ENCODE measurements around the gene MYL3.
A peak's percentile ranks its signal among the peaks of the same experiment; 100 is the strongest.
"Not testable (repeated sequence)": the region's sequence is repeated elsewhere in the genome, so short reads cannot be mapped to it uniquely, and the experiment has no call there.

Gene MYL3

DNA sequence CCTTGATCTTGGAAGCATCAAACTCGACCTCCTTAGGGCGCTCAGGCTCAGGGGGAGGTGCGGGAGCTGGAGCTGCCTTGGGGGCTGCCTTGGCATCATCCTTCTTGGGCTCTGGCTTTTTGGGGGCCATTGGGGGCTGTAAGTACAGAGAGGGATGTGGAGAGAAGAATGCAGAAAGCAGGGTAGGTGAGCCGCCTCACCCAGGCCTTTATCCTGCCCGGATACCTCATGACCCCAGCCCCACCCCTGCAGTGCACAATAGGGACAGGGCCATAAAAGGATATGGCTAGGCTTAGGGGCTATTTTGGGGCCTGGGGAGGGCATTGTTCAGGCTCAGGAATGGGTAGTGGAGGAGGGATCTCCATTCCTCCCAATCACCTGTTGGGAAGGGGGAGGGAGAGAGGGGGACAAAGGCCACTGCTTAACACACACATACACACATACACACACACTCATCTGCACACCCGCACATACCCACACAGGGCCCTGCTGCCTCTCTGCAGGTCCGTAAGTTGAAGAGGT lies at the start of gene MYL3:
Gene MYL3, minus strand, starts transcription at position 184 of the 522 bp plus-strand sequence. Its CDS starts 54 bp downstream, at position 130.
- no peak for DNase-seq (ENCODE audit: low read depth in 3 of 3)

DNA sequence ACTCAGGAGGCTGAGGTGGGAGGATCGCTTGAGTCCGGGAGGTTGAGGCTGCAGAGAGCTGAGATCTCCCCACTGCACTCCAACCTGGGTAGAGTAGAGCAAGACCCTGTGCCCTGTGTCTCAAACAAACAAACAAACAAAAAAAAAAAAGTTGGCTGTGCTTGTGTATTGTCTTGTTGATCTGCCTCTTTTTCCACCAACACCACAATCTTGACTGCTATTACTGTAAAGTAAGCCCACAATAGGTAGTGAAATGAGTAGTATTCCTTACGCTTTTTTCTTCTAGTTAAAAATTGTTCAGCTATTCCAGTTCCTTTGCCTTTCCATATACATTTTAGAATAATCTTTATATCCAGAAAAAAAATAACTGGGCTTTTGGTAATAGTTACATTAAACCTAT lies 49.7 kb upstream of the MYL3 start:
- no peak for DNase-seq (ENCODE audit: low read depth in 3 of 3)

- not testable (repeated sequence) for DNase-seq (ENCODE audit: low read depth in 3 of 3)
These were observed 47.7 kb upstream of the MYL3 start for GRCh38 chr3:46910914-46911313.

DNA sequence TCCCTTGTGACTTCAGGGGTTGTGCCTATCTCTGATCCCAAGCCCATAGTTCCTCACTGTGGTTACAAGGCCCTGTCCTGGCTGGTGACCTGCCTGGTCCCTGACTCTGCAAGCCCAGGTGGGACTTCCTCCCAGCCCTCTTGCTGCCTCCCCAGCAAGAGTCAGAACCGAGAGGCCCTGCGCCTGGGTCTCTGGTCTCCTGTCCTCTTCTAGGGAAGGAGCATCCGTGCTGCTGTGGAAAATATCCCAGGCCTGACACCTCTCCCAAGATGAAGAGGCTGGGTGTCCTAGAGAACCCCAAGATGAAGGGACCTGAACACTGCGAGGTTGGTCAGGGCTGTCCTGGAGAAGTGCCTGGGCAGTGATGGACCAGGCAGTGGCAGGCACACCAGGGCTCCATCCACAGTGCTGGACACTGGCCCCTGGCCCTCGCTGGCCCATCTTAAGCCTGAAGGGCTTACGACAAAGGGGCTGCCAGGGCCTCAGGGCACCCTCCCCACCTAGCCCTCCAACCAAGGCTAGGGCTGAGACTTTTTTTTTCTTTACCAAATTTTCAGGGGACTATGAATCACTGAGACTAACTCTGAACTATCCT lies 47.0 kb upstream of the MYL3 start:
- DNase-seq (ENCODE audit: low read depth in 3 of 3), result no peak

GRCh38 chr3:46909535-46910161 lies 46.4 kb upstream of the MYL3 start:
- peak; percentile 55 to 63 (median 59) for DNase-seq (ENCODE audit: low read depth in 3 of 3)

GRCh38 chr3:46908986-46909534 lies 45.8 kb upstream of the MYL3 start:
- DNase-seq (ENCODE audit: low read depth in 3 of 3), result no peak

GRCh38 chr3:46908294-46908985 lies 45.2 kb upstream of the MYL3 start:
- DNase-seq (ENCODE audit: low read depth in 3 of 3), result no peak

GRCh38 chr3:46907960-46908293 lies 44.7 kb upstream of the MYL3 start:
- no peak for DNase-seq (ENCODE audit: low read depth in 3 of 3)

DNA sequence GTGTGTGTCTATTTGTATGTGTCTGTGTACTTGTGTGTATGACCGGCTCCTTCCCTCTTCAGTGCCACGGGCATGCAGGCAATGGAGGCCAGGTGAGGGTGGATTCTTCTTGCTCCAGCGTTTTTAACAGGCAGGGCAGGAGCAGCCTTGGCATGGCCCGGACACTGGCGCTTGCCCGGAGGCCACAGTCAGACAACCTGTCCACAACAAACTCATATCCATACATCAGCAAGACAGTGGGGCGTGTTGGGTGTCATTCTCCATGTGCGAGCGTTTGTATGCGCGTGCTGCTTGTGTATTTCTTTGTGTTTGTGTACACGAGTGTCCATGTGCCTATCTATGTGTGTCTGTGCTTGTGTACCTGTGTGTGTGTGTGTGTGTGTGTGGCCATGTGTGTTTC lies 44.0 kb upstream of the MYL3 start:
- no peak for DNase-seq (ENCODE audit: low read depth in 3 of 3)

- no peak for DNase-seq (ENCODE audit: low read depth in 3 of 3)
These were observed 43.3 kb upstream of the MYL3 start for GRCh38 chr3:46906471-46907058.

DNA sequence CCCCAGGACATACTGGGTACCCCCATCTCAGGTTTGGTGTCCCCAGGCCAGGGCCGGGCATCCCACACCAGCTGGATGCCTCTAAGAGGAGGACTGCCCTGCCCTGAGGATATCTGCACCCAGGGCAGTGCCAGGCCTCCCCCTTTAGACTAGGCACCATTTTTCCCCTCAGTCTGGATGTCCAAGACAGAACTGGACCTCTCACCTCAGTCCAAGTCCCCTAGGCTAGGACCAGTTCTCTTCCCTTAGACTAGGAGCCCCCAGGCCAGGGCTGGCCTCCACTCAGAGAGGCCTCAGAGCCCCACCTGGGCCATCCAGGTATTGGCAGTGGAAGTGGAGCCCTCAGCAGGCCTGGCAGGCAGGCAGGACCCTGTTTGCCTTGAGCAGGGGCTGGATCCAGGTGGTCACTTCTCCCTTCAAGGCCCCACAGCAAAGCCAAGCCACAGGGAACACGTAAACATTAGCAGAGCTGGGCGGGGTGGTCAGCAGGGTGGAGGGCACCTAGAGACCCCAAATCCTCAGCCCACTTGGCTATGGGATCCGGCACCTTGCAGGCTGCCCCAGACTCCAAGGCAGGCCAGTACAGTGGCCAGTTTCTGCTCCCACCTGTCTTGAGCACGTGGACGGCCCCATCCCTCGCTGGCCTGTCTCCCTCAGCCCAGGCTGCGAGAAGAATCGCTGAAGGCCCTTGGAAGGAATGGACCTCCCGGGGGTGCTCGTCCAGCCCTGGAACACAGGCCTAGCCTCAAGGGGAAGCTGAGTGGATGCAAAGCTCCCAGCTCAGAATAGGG lies 42.6 kb upstream of the MYL3 start:
- DNase-seq (ENCODE audit: low read depth in 3 of 3), result no peak

DNA sequence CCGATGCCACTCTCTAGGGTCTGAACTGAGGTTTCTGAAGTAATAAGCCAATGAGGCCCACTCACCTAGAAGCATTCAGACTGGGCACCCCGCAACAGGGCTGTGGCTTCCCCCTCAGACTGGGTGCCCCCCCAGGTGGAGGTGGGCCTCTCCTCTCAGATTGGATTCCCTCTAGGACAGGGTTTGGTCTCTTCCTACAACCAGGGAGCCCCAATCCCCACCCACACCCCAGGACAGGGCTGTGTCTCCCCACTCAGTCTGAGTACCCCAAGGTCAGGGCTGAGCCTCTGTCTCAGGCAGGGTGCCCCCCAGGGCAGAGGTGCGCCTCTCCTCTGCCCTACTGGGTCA lies 41.9 kb upstream of the MYL3 start:
- DNase-seq (ENCODE audit: low read depth in 3 of 3), result no peak

- no peak for DNase-seq (ENCODE audit: low read depth in 3 of 3)
These were observed 41.3 kb upstream of the MYL3 start for GRCh38 chr3:46904303-46905212.

DNA sequence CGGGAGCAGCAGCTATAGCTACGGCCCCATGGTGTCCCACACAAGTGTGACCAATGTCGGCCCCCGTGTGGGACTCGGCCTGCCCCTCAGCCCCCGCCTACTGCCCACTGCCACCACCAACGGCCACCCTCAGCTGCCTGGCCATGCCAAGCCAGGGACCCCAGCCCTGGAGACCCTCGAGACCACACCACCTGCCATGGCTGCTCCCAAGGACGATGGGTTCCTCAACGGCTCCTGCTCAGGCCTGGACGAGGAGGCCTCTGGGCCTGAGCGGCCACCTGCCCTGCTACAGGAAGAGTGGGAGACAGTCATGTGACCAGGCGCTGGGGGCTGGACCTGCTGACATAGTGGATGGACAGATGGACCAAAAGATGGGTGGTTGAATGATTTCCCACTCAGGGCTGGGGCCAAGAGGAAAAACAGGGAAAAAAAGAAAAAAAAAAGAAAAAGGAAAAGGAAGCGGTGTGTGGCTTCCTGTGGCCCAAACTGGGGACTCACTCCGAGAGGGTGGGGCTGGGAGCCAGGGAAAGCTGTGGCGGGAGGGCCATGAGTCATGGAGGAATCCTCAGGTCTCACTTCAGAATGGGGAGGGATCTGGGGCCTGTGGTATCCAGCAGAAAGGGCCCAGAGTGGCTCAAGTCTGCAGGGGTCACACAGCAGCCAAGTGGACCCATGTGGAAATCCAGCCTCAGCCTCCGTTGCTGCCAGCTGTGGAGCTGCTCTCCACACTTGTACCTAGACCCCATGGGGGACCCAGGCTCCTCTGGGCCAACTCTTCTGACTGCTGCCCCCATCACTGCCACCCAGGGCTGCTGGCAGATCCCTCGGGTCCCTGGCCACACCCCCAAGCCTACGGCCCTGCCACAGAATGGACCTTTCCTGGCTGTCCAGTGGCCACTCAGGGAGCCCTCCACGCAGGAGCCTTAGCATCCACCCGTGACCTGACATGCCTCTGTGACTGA lies 40.4 kb upstream of the MYL3 start:
- no peak for DNase-seq (ENCODE audit: low read depth in 3 of 3)

DNA sequence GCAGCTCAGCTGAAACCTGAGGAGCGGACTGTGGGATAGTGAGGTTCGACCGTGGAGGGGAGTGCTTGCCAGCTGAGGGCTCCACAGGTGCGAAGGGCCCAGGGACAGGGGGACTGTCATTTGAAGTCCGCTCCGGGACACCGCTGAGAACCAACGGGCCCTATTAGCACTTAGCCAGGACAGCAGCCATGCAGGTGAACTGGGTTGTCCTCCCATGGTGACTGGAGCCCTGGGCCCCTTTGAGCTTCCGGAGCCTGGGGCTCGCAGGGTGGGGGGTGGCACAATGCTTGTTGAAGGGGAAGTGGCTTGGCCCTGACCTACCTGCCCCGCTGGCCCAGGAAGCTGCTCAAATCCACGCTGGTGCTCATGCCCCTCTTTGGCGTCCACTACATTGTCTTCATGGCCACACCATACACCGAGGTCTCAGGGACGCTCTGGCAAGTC lies 39.0 kb upstream of the MYL3 start:
- DNase-seq (ENCODE audit: low read depth in 3 of 3), result no peak

- DNase-seq (ENCODE audit: low read depth in 3 of 3), result no peak
These were observed 38.4 kb upstream of the MYL3 start for GRCh38 chr3:46901591-46902187.

GRCh38 chr3:46901061-46901460 lies 37.8 kb upstream of the MYL3 start:
- DNase-seq (ENCODE audit: low read depth in 3 of 3), result no peak

GRCh38 chr3:46900356-46900755 lies 37.1 kb upstream of the MYL3 start:
- DNase-seq (ENCODE audit: low read depth in 3 of 3), result no peak

GRCh38 chr3:46900007-46900292 lies 36.7 kb upstream of the MYL3 start:
- no peak for DNase-seq (ENCODE audit: low read depth in 3 of 3)
